ENCODE measurements around the gene C11orf21. TPM values are rescaled to one million over a fixed set of nuclear protein-coding genes. Genes with fewer than 3 reads are reported as not detected.

C11orf21 gene
- total RNA-seq, 4 donors from 2014 or later = 0.15 to 0.78 (median 0.42) TPM

- Histone ChIP-seq H3K4me3 (peak overlapping the region in 1 of 2 donors; percentile 12), H3K36me3 (no peaks in the 10 kb centered on the region), H3K4me1 (peaks cover 0 to 32% (median 9%) of the 10 kb centered on the region in 3 donors), H3K9me3 (no peaks in the 10 kb centered on the region), H3K27ac (no peak overlapping the region), H3K27me3 (peaks cover 5% of the 10 kb centered on the region)
- TF ChIP-seq, protein P1, sequence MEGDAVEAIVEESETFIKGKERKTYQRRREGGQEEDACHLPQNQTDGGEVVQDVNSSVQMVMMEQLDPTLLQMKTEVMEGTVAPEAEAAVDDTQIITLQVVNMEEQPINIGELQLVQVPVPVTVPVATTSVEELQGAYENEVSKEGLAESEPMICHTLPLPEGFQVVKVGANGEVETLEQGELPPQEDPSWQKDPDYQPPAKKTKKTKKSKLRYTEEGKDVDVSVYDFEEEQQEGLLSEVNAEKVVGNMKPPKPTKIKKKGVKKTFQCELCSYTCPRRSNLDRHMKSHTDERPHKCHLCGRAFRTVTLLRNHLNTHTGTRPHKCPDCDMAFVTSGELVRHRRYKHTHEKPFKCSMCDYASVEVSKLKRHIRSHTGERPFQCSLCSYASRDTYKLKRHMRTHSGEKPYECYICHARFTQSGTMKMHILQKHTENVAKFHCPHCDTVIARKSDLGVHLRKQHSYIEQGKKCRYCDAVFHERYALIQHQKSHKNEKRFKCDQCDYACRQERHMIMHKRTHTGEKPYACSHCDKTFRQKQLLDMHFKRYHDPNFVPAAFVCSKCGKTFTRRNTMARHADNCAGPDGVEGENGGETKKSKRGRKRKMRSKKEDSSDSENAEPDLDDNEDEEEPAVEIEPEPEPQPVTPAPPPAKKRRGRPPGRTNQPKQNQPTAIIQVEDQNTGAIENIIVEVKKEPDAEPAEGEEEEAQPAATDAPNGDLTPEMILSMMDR (IDR thresholded peaks at IDR 0.05) = no peak
- TF ChIP-seq EP300 (IDR thresholded peaks at IDR 0.05) (no peak), POLR2AphosphoS5 (IDR thresholded peaks at IDR 0.05) (no peak), POLR2A (IDR thresholded peaks at IDR 0.05) (no peak)
- ATAC-seq = no peak
- 65 to 80% methylated on average over 2 to 4 of the region's 19 CpGs for WGBS, 2 donors (ENCODE audit: low coverage in 1 of 2)
Measured at GRCh38 chr11:2300290-2300935, 1.3 kb downstream of the C11orf21 start.

- H3K27ac ChIP-seq = no peak overlapping the region
- no peaks in the 10 kb centered on the region for H3K36me3 ChIP-seq
- H3K4me1 ChIP-seq = peaks cover 0 to 25% (median 2%) of the 10 kb centered on the region in 3 donors
- no peak for ATAC-seq
- H3K27me3 ChIP-seq = peaks cover 5% of the 10 kb centered on the region
- WGBS, 2 donors (ENCODE audit: low coverage in 1 of 2) = 58% methylated on average over 4 of the region's 10 CpGs; no CpG with 5 or more reads in 1 of the 2 donors
- no peaks in the 10 kb centered on the region for H3K9me3 ChIP-seq
- H3K4me3 ChIP-seq = no peak overlapping the region
- TF ChIP-seq POLR2AphosphoS5 (IDR thresholded peaks at IDR 0.05) (no peak), EP300 (IDR thresholded peaks at IDR 0.05) (no peak), POLR2A (IDR thresholded peaks at IDR 0.05) (no peak)
- TF ChIP-seq, protein P1 (IDR thresholded peaks at IDR 0.05) = no peak
Measured at GRCh38 chr11:2299773-2300172, 1.9 kb downstream of the C11orf21 start.

- WGBS, 2 donors (ENCODE audit: low coverage in 1 of 2) = 60 to 85% methylated on average over 2 to 4 of the region's 18 CpGs
Measured at GRCh38 chr11:2298795-2299761, 2.6 kb downstream of the C11orf21 start.

GRCh38 chr11:2298131-2298794, 3.5 kb downstream of the C11orf21 start:
- Histone ChIP-seq H3K36me3 (no peaks in the 10 kb centered on the region), H3K9me3 (no peaks in the 10 kb centered on the region), H3K4me1 (peaks cover 0 to 10% (median 0%) of the 10 kb centered on the region in 3 donors), H3K4me3 (no peak overlapping the region), H3K27ac (no peak overlapping the region), H3K27me3 (peaks cover 5% of the 10 kb centered on the region)
- TF ChIP-seq POLR2A (IDR thresholded peaks at IDR 0.05) = no peak
- TF ChIP-seq POLR2AphosphoS5 (IDR thresholded peaks at IDR 0.05) = no peak
- WGBS, 2 donors (ENCODE audit: low coverage in 1 of 2) = 83% methylated on average over 1 of the region's 14 CpGs; no CpG with 5 or more reads in 1 of the 2 donors
- ATAC-seq = no peak

More at GRCh38 chr11:2298795-2299761, 2.6 kb downstream of the C11orf21 start:
- TF ChIP-seq, protein P1 (IDR thresholded peaks at IDR 0.05) = no peak
- TF ChIP-seq POLR2AphosphoS5 (IDR thresholded peaks at IDR 0.05) = no peak
- TF ChIP-seq EP300 (IDR thresholded peaks at IDR 0.05) = no peak
- TF ChIP-seq POLR2A (IDR thresholded peaks at IDR 0.05) = no peak
- Histone ChIP-seq H3K9me3 (no peaks in the 10 kb centered on the region), H3K4me3 (no peak overlapping the region), H3K4me1 (peaks cover 0 to 18% (median 0%) of the 10 kb centered on the region in 3 donors), H3K27ac (no peak overlapping the region), H3K27me3 (peaks cover 5% of the 10 kb centered on the region), H3K36me3 (no peaks in the 10 kb centered on the region)
- ATAC-seq = no peak

GRCh38 chr11:2297623-2298030, 4.1 kb downstream of the C11orf21 start:
- TF ChIP-seq POLR2A (IDR thresholded peaks at IDR 0.05) (no peak), EP300 (IDR thresholded peaks at IDR 0.05) (no peak), POLR2AphosphoS5 (IDR thresholded peaks at IDR 0.05) (no peak)
- TF ChIP-seq, protein P1 (IDR thresholded peaks at IDR 0.05) = no peak
- peaks cover 5% of the 10 kb centered on the region for H3K27me3 ChIP-seq
- no peak overlapping the region for H3K4me3 ChIP-seq
- 56 to 71% methylated on average over 1 of the region's 1 CpG for WGBS, 2 donors (ENCODE audit: low coverage in 1 of 2)
- no peaks in the 10 kb centered on the region for H3K36me3 ChIP-seq
- H3K27ac ChIP-seq = no peak overlapping the region
- H3K9me3 ChIP-seq = no peaks in the 10 kb centered on the region
- peaks cover 0 to 4% (median 0%) of the 10 kb centered on the region in 3 donors for H3K4me1 ChIP-seq
- no peak for ATAC-seq
